Stomach (tissue), 4 donors: Measurements from ENCODE around the gene MAD2L1BP.
"Not testable (repeated sequence)": the region's sequence is repeated elsewhere in the genome, so short reads cannot be mapped to it uniquely, and the experiment has no call there.

Experiments used
- POLR2A ChIP-seq, 4 donors: fragments of 450-650 bp; IDR thresholded peaks; one replicate each; pipeline ENCODE4 v1.6.1; 2016; ENCODE audit warnings: antibody characterized with exemption in 4 of 4, control low read depth in 2 of 4, mild to moderate bottlenecking in 1 of 4, moderate library complexity in 1 of 4
- POLR2AphosphoS5 ChIP-seq, 3 donors: sonication (generic); formaldehyde crosslinking; IDR thresholded peaks; one replicate each; pipeline ENCODE4 v1.6.1; 2016; ENCODE audit warnings: antibody characterized with exemption in 3 of 3
- TF ChIP-seq, protein P1 (sequence below), 7 experiments: fragments of 450-650 bp in 4 of 7; fragments of 200-600 bp in 3 of 7; sonication (generic) in 3 of 7; IDR thresholded peaks; one replicate each; pipeline ENCODE4 v1.5.1; 2016 to 2019; ENCODE audit warnings: antibody characterized with exemption in 7 of 7, control low read depth in 2 of 7, mild to moderate bottlenecking in 1 of 7

DNA sequence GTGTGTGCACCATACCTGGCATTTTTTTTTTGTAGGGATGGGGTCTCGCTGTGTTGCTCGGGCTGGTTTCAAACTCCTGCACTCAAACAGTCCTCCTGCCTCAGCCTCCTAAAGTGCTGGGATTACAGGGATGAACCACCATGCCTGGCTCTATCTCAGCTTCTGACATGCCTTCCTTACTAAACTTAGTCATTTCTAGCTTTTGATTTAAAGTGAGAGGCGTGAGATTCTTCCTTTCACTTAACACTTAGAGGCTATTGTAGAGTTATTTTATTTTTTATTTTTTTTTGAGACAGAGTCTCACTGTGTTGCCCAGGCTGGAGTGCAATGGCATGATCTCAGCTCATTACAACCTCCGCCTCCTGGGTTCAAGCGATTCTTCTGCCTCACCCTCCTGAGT lies 27.3 kb downstream of the MAD2L1BP start:
- TF ChIP-seq, protein P1, sequence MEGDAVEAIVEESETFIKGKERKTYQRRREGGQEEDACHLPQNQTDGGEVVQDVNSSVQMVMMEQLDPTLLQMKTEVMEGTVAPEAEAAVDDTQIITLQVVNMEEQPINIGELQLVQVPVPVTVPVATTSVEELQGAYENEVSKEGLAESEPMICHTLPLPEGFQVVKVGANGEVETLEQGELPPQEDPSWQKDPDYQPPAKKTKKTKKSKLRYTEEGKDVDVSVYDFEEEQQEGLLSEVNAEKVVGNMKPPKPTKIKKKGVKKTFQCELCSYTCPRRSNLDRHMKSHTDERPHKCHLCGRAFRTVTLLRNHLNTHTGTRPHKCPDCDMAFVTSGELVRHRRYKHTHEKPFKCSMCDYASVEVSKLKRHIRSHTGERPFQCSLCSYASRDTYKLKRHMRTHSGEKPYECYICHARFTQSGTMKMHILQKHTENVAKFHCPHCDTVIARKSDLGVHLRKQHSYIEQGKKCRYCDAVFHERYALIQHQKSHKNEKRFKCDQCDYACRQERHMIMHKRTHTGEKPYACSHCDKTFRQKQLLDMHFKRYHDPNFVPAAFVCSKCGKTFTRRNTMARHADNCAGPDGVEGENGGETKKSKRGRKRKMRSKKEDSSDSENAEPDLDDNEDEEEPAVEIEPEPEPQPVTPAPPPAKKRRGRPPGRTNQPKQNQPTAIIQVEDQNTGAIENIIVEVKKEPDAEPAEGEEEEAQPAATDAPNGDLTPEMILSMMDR (IDR thresholded peaks at IDR 0.05) = not testable (repeated sequence)
- TF ChIP-seq POLR2A, POLR2AphosphoS5 (IDR thresholded peaks at IDR 0.05): not testable (repeated sequence)
